Fibroblast of lung (primary cell): ENCODE data around the gene KRT3. TPM values are rescaled to one million over a fixed set of nuclear protein-coding genes. Genes with fewer than 3 reads are reported as not detected.

ENCODE experiments used
- DNase-seq, 2 donors: peaks; one replicate each; pipeline versions ENCODE4 v3.0.0 to v3.0.0-alpha.2; 2010; ENCODE audit warnings: low read depth in 2 of 2
- H2AFZ ChIP-seq: 2 replicates; pipeline ENCODE4 v1.5.1; 2012; ENCODE audit warnings: low read length, control low read depth, inconsistent platforms
- H3K27ac ChIP-seq: 2 replicates; pipeline ENCODE4 v1.5.1; 2011; ENCODE audit warnings: low read length, control low read depth; ENCODE audit not compliant: insufficient read depth
- H3K27me3 ChIP-seq: 2 replicates; pipeline ENCODE4 v1.5.1; 2011; ENCODE audit warnings: mild to moderate bottlenecking, low read length; ENCODE audit not compliant: control insufficient read depth, insufficient read depth
- H3K36me3 ChIP-seq: 2 replicates; pipeline ENCODE4 v1.5.1; 2011; ENCODE audit warnings: low read length; ENCODE audit not compliant: control insufficient read depth, insufficient read depth
- H3K4me1 ChIP-seq: 2 replicates; pipeline ENCODE4 v1.5.1; 2011; ENCODE audit warnings: low read length; ENCODE audit not compliant: control insufficient read depth, insufficient read depth; ENCODE audit errors: extremely low read depth
- H3K4me2 ChIP-seq: 2 replicates; pipeline ENCODE4 v1.5.1; 2011; ENCODE audit warnings: low read length, control low read depth; ENCODE audit not compliant: insufficient read depth; ENCODE audit errors: extremely low read depth
- H3K4me3 ChIP-seq, 4 experiments: fragments of 200-600 bp in 1 of 4; sonication (generic) in 1 of 4; replicated peaks in 1 of 4; 2 replicates each; pipeline ENCODE4 v1.5.1; 2011 to 2016; ENCODE audit warnings: low read length in 4 of 4, low read depth in 3 of 4, mild to moderate bottlenecking in 3 of 4, control low read depth in 2 of 4, inconsistent platforms in 1 of 4, mixed read lengths in 1 of 4; ENCODE audit not compliant: insufficient read depth in 1 of 4; ENCODE audit errors: control extremely low read depth in 1 of 4
- H3K79me2 ChIP-seq: 2 replicates; pipeline ENCODE4 v1.5.1; 2012; ENCODE audit warnings: mild to moderate bottlenecking, low read length, inconsistent platforms; ENCODE audit not compliant: control insufficient read depth, insufficient read depth
- H3K9ac ChIP-seq: 2 replicates; pipeline ENCODE4 v1.5.1; 2011; ENCODE audit warnings: mild to moderate bottlenecking, low read length, control low read depth; ENCODE audit not compliant: insufficient read depth
- H3K9me3 ChIP-seq: 2 replicates; pipeline ENCODE4 v1.5.1; 2012; ENCODE audit warnings: low read depth, low read length; ENCODE audit not compliant: control insufficient read depth, insufficient read depth
- H4K20me1 ChIP-seq: 2 replicates; pipeline ENCODE4 v1.5.1; 2011; ENCODE audit warnings: low read length; ENCODE audit not compliant: control insufficient read depth, insufficient read depth; ENCODE audit errors: extremely low read depth
- CTCF ChIP-seq, 2 donors: IDR thresholded peaks in 1 of 2; conservative IDR thresholded peaks in 1 of 2; 1 replicate in 1 of 2; 2 replicates in 1 of 2; pipeline ENCODE4 v1.5.1; 2011 to 2012; ENCODE audit warnings: low read length in 2 of 2, control low read depth in 1 of 2, inconsistent platforms in 1 of 2, low read depth in 1 of 2, mild to moderate bottlenecking in 1 of 2
- EZH2 ChIP-seq: IDR thresholded peaks from 2 replicates; pipeline ENCODE4 v1.5.1; 2012; ENCODE audit warnings: low read length, control low read depth, mild to moderate bottlenecking; ENCODE audit errors: missing control alignments
- polyA plus RNA-seq, 2 donors: library from polyadenylated mRNA; depleted of rRNA in 1 of 2; stranded (reverse) in 1 of 2; unstranded in 1 of 2; fragments of >200 nt; gene quantifications; 2 replicates each; pipeline ENCODE4 v1.2.1, GENCODE V29; 2011 to 2012; ENCODE audit warnings: missing spikeins in 1 of 2
- total RNA-seq: library from RNA; depleted of rRNA; stranded (reverse); fragments of >200 nt; gene quantifications from 2 replicates; pipeline ENCODE4 v1.2.1, GENCODE V29; 2014

Gene KRT3
- total and polyA plus RNA-seq, 2 donors (not counting 1 experiment from before 2014, with no cell fraction given) = not detected

GRCh38 chr12:52838609-52839435 is 42.9 kb upstream of the KRT3 start:
- no peak for TF ChIP-seq EZH2
- no peak for TF ChIP-seq CTCF (conservative IDR thresholded peaks at IDR 0.05 in 1 of 2, IDR thresholded peaks at IDR 0.05 in 1 of 2; ENCODE audit: low read depth in 1 of 2, low read length in 2 of 2)
- H3K4me3 ChIP-seq = no peak overlapping the region
- no peaks in the 10 kb centered on the region for H3K4me1 ChIP-seq
- no peak overlapping the region for H3K4me2 ChIP-seq
- H3K9me3 ChIP-seq = no peaks in the 10 kb centered on the region
- no peaks in the 10 kb centered on the region for H3K27me3 ChIP-seq
- no peaks in the 10 kb centered on the region for H3K79me2 ChIP-seq
- no peak overlapping the region for H3K27ac ChIP-seq
- no peak overlapping the region for H3K9ac ChIP-seq
- DNase-seq = no peak
- no peaks in the 10 kb centered on the region for H3K36me3 ChIP-seq
- no peak overlapping the region for H2AFZ ChIP-seq
- H4K20me1 ChIP-seq = no peaks in the 10 kb centered on the region

GRCh38 chr12:52837781-52838608 is 42.1 kb upstream of the KRT3 start:
- DNase-seq = peak in 1 of 2 donors; percentile 53

More at GRCh38 chr12:52837781-52838608, 42.1 kb upstream of the KRT3 start:
- no peaks in the 10 kb centered on the region for H3K27me3 ChIP-seq
- TF ChIP-seq EZH2 = no peak
- TF ChIP-seq CTCF (conservative IDR thresholded peaks at IDR 0.05 in 1 of 2, IDR thresholded peaks at IDR 0.05 in 1 of 2; ENCODE audit: low read depth in 1 of 2, low read length in 2 of 2) = no peak
- H2AFZ ChIP-seq = no peak overlapping the region
- H3K9me3 ChIP-seq = no peaks in the 10 kb centered on the region
- no peaks in the 10 kb centered on the region for H3K79me2 ChIP-seq
- no peaks in the 10 kb centered on the region for H3K36me3 ChIP-seq
- no peak overlapping the region for H3K4me3 ChIP-seq
- no peak overlapping the region for H3K4me2 ChIP-seq
- no peaks in the 10 kb centered on the region for H4K20me1 ChIP-seq
- no peak overlapping the region for H3K27ac ChIP-seq
- H3K9ac ChIP-seq = no peak overlapping the region
- H3K4me1 ChIP-seq = no peaks in the 10 kb centered on the region
